ENCODE data around the gene ASPG.

Gene ASPG

GRCh38 chr14:104041430-104042104 lies 43.9 kb upstream of the ASPG start:
- DNase-seq (ENCODE audit: extremely low spot score) = no peak
- TF ChIP-seq CTCF (IDR thresholded peaks at IDR 0.05; ENCODE audit: control extremely low read depth, extremely low read depth, low read depth, missing control alignments) = no peak
- ChIA-PET POLR2A (no interaction called here), CTCF (interaction anchor here (1.3 to 3.0 kb wide), 2 partner anchors 29 to 37 kb away, joined by 3 to 8 read pairs; no protein-coding TSS in a partner anchor)

- ChIA-PET CTCF (interaction anchor here (1.1 to 3.0 kb wide), 2 partner anchors 13 to 34 kb away, joined by 3 to 8 read pairs; no protein-coding TSS in a partner anchor), POLR2A (no interaction called here)
- no peak for DNase-seq (ENCODE audit: extremely low spot score)
- TF ChIP-seq CTCF (IDR thresholded peaks at IDR 0.05; ENCODE audit: control extremely low read depth, extremely low read depth, low read depth, missing control alignments) = no peak
These were observed 41.5 kb upstream of the ASPG start for GRCh38 chr14:104044016-104044415.

GRCh38 chr14:104047761-104048160 lies 37.7 kb upstream of the ASPG start:
- no peak for TF ChIP-seq CTCF (IDR thresholded peaks at IDR 0.05; ENCODE audit: control extremely low read depth, extremely low read depth, low read depth, missing control alignments)
- DNase-seq (ENCODE audit: extremely low spot score) = no peak
- POLR2A ChIA-PET = no interaction called here
- CTCF ChIA-PET = interaction anchor here (0.8 to 1.3 kb wide), 4 partner anchors 11 to 30 kb away, joined by 3 to 4 read pairs (median 3); no protein-coding TSS in a partner anchor

GRCh38 chr14:104048758-104049507 lies 36.6 kb upstream of the ASPG start:
- no peak for TF ChIP-seq CTCF (IDR thresholded peaks at IDR 0.05; ENCODE audit: control extremely low read depth, extremely low read depth, low read depth, missing control alignments)
- POLR2A ChIA-PET = no interaction called here
- DNase-seq (ENCODE audit: extremely low spot score) = no peak
- CTCF ChIA-PET = interaction anchor here (1.3 kb wide), 1 partner anchor 12 kb away, joined by 3 read pairs; no protein-coding TSS in a partner anchor

GRCh38 chr14:104049576-104050240 lies 35.8 kb upstream of the ASPG start:
- no peak for TF ChIP-seq CTCF (IDR thresholded peaks at IDR 0.05; ENCODE audit: control extremely low read depth, extremely low read depth, low read depth, missing control alignments)
- ChIA-PET CTCF (no interaction called here), POLR2A (no interaction called here)
- DNase-seq (ENCODE audit: extremely low spot score) = no peak

- ChIA-PET CTCF (no interaction called here), POLR2A (no interaction called here)
These were observed 34.2 kb upstream of the ASPG start for GRCh38 chr14:104051092-104051813.

More at GRCh38 chr14:104051092-104051813, 34.2 kb upstream of the ASPG start:
- no peak for TF ChIP-seq CTCF (IDR thresholded peaks at IDR 0.05; ENCODE audit: control extremely low read depth, extremely low read depth, low read depth, missing control alignments)
- DNase-seq (ENCODE audit: extremely low spot score) = no peak
